GM12878 (cell line): Measurements from ENCODE around the gene ARVCF. TPM values are rescaled to one million over a fixed set of nuclear protein-coding genes. Genes with fewer than 3 reads are reported as not detected.

Source experiments
- ATAC-seq: fragments of 200-7000 bp; cut with Tn5 transposase; 3 replicates; pipeline ENCODE4 v1.9.1; 2020; ENCODE audit warnings: mild to moderate bottlenecking, moderate library complexity
- BruUV-seq: library from RNA; stranded (reverse); fragments of 400-500 nt; replicated peaks from 2 replicates; lab custom pipeline; 2021; lab: Mats Ljungman, UMichigan
- CTCF ChIA-PET: fragments of 300-600 bp; sonication (Branson Sonifier 250); formaldehyde crosslinking; extraction: SDS; loops from one replicate; lab custom pipeline; 2021; ENCODE audit warnings: inconsistent platforms; lab: Yijun Ruan, JAX
- POLR2A ChIA-PET: fragments of 350-600 bp; formaldehyde crosslinking; extraction: SDS; loops from one replicate; lab custom pipeline; 2021; ENCODE audit warnings: inconsistent platforms; lab: Charles Lee
- RAD21 ChIA-PET: fragments of 300-600 bp; sonication (Branson Sonifier 250); formaldehyde crosslinking; loops from one replicate; lab custom pipeline; 2023; ENCODE audit warnings: antibody characterized with exemption; ENCODE audit not compliant: unreplicated experiment; lab: Charles Lee
- SMC1A ChIA-PET: fragments of 300-600 bp; sonication (Branson Sonifier 250); formaldehyde crosslinking; loops from one replicate; lab custom pipeline; 2023; ENCODE audit not compliant: unreplicated experiment, uncharacterized antibody; lab: Charles Lee
- DNase-seq: peaks from one replicate; pipeline ENCODE4 v3.0.0-alpha.2; 2011; ENCODE audit warnings: low read depth, low spot score
- FAIRE-seq: peaks from 3 replicates; lab custom pipeline; 2011; peaks lifted over from hg19 to GRCh38; lab: Jason Lieb, UNC
- H2AFZ ChIP-seq: 2 replicates; pipeline ENCODE4 v1.6.0; 2011; ENCODE audit warnings: low read depth, low read length, control low read depth; ENCODE audit not compliant: control insufficient read depth
- H3K27ac ChIP-seq: 2 replicates; pipeline ENCODE4 v1.5.1; 2011; ENCODE audit warnings: control low read depth; ENCODE audit not compliant: control insufficient read depth, insufficient read depth
- H3K27me3 ChIP-seq, 2 experiments: replicated peaks in 1 of 2; 2 replicates each; pipeline versions ENCODE4 v1.6.0 to v1.6.1; 2011; ENCODE audit warnings: low read length in 1 of 2; ENCODE audit not compliant: control insufficient read depth in 2 of 2, insufficient read depth in 2 of 2
- H3K36me3 ChIP-seq, 2 experiments: 2 replicates each; pipeline ENCODE4 v1.5.1; 2011; ENCODE audit warnings: low read length in 1 of 2; ENCODE audit not compliant: control insufficient read depth in 2 of 2, insufficient read depth in 2 of 2
- H3K4me1 ChIP-seq: 2 replicates; pipeline ENCODE4 v1.6.1; 2011; ENCODE audit warnings: mild to moderate bottlenecking, low read length, moderate library complexity, mixed read lengths; ENCODE audit not compliant: control insufficient read depth, insufficient read depth
- H3K4me2 ChIP-seq: 2 replicates; pipeline ENCODE4 v1.6.0; 2011; ENCODE audit warnings: control low read depth; ENCODE audit not compliant: control insufficient read depth, insufficient read depth
- H3K4me3 ChIP-seq: fragments of 200-600 bp; sonication (generic); 2 replicates; pipeline ENCODE4 v1.5.1; 2016
- H3K79me2 ChIP-seq: 2 replicates; pipeline ENCODE4 v1.6.0; 2011; ENCODE audit warnings: low read length; ENCODE audit not compliant: control insufficient read depth, insufficient read depth
- H3K9ac ChIP-seq: 2 replicates; pipeline ENCODE4 v1.8.0; 2011; ENCODE audit warnings: low read length, control low read depth, mixed read lengths; ENCODE audit not compliant: control insufficient read depth, insufficient read depth
- H3K9me3 ChIP-seq: replicated peaks from 3 replicates; pipeline ENCODE4 v1.5.1; 2011; ENCODE audit warnings: mild to moderate bottlenecking, low read length; ENCODE audit not compliant: control insufficient read depth, insufficient read depth
- H4K20me1 ChIP-seq: 2 replicates; pipeline ENCODE4 v1.6.0; 2011; ENCODE audit not compliant: control insufficient read depth, insufficient read depth
- EP300 ChIP-seq, 2 experiments: fragments of 150-350 bp in 1 of 2; IDR thresholded peaks; 2 replicates each; pipeline ENCODE4 v1.6.1; 2011 to 2012; ENCODE audit warnings: low read depth in 2 of 2, low read length in 2 of 2, borderline replicate concordance in 1 of 2, improper control_type of control experiment in 1 of 2, inconsistent platforms in 1 of 2; ENCODE audit not compliant: control insufficient read depth in 1 of 2
- HDAC6 ChIP-seq: fragments of 200-600 bp; sonication (generic); IDR thresholded peaks from one replicate; pipeline ENCODE4 v1.8.0; 2017; ENCODE audit warnings: antibody characterized with exemption; ENCODE audit not compliant: unreplicated experiment
- MEF2A ChIP-seq: IDR thresholded peaks from 2 replicates; pipeline ENCODE4 v1.6.1; 2011; ENCODE audit warnings: low read depth, mild to moderate bottlenecking, low read length, moderate library complexity; ENCODE audit not compliant: insufficient read depth
- SIN3A ChIP-seq: IDR thresholded peaks from 2 replicates; pipeline ENCODE4 v1.6.1; 2012; ENCODE audit warnings: low read depth, low read length, improper control_type of control experiment
- SRF ChIP-seq, 2 experiments: IDR thresholded peaks; 2 replicates each; pipeline ENCODE4 v1.6.1; 2011; ENCODE audit warnings: low read depth in 2 of 2, low read length in 2 of 2, mild to moderate bottlenecking in 1 of 2, moderate library complexity in 1 of 2
- WGBS: methylation state at CpG from one replicate; pipeline ENCODE4 v1.1.6; 2016; ENCODE audit warnings: low lambda C conversion rate; ENCODE audit not compliant: insufficient replicate concordance, insufficient coverage; ENCODE audit errors: missing lambda C conversion rate; 5-methylcytosine and 5-hydroxymethylcytosine counted together
- in situ Hi-C: fragments of 300-500 bp; cut with MboI; formaldehyde crosslinking; loops from 9 replicates; pipeline ENCODE4 v1.14.3; 2018; ENCODE audit warnings: mixed read lengths
- intact Hi-C: fragments of 100-400 bp; cut with micrococcal nuclease; formaldehyde crosslinking; loops from one replicate; pipeline ENCODE4 v1.14.2; 2022; ENCODE audit not compliant: unreplicated experiment
- polyA plus RNA-seq, 11 experiments: library from polyadenylated mRNA; depleted of rRNA in 4 of 11; unstranded in 6 of 11; stranded (reverse) in 5 of 11; fragments of >200 nt; fragmentation: Nextera tagmentation in 4 of 11; fragmentation: Illumina TruSeq in 1 of 11; extraction: Ambion mirVana in 4 of 11; extraction: Trizol in 1 of 11; gene quantifications; 1 replicate in 1 of 11; 2 replicates in 10 of 11; pipeline versions ENCODE4 v1.2.1 to v1.2.3, GENCODE V29; 2011 to 2016; ENCODE audit warnings: inconsistent platforms in 2 of 11, missing spikeins in 2 of 11, low read depth in 1 of 11
- total RNA-seq, 4 experiments: library from RNA; depleted of rRNA in 3 of 4; stranded (reverse); fragments of >200 nt in 3 of 4; fragmentation: Illumina TruSeq in 1 of 4; extraction: Trizol in 1 of 4; gene quantifications; 2 replicates each; pipeline versions ENCODE4 v1.2.1 to v1.2.3, GENCODE V29; 2013 to 2021
- TF ChIP-seq, protein P1 (sequence below): IDR thresholded peaks from 2 replicates; pipeline ENCODE4 v1.6.1; 2011; ENCODE audit warnings: borderline replicate concordance, low read depth, mild to moderate bottlenecking, moderate library complexity, mixed read lengths, low read length; ENCODE audit not compliant: insufficient read depth; ENCODE audit errors: extremely low read length
- TF ChIP-seq, protein P2 (sequence below): IDR thresholded peaks from 2 replicates; pipeline ENCODE4 v1.6.1; 2012; ENCODE audit warnings: improper control_type of control experiment, low read depth, low read length; ENCODE audit not compliant: insufficient replicate concordance
- TF ChIP-seq, protein P3 (sequence below): fragments of 450-650 bp; IDR thresholded peaks from 2 replicates; pipeline ENCODE4 v1.6.1; 2018; ENCODE audit warnings: mild to moderate bottlenecking, low read depth, moderate library complexity; ENCODE audit not compliant: partially characterized antibody
- TF ChIP-seq, protein P4 (sequence below): IDR thresholded peaks from 2 replicates; pipeline ENCODE4 v1.6.1; 2012; ENCODE audit warnings: low read depth, low read length, improper control_type of control experiment
- TF ChIP-seq, protein P5 (sequence below): fragments of 150-350 bp; IDR thresholded peaks from 2 replicates; pipeline ENCODE4 v1.6.1; 2014; ENCODE audit warnings: mild to moderate bottlenecking, low read depth, low read length

ARVCF gene
- total and polyA plus RNA-seq, 10 of the 15 experiments (the other 5 are each of a cell fraction or from before 2014, with no cell fraction given): 0.13 to 1.9 (median 1.0) TPM; not detected in 2

DNA sequence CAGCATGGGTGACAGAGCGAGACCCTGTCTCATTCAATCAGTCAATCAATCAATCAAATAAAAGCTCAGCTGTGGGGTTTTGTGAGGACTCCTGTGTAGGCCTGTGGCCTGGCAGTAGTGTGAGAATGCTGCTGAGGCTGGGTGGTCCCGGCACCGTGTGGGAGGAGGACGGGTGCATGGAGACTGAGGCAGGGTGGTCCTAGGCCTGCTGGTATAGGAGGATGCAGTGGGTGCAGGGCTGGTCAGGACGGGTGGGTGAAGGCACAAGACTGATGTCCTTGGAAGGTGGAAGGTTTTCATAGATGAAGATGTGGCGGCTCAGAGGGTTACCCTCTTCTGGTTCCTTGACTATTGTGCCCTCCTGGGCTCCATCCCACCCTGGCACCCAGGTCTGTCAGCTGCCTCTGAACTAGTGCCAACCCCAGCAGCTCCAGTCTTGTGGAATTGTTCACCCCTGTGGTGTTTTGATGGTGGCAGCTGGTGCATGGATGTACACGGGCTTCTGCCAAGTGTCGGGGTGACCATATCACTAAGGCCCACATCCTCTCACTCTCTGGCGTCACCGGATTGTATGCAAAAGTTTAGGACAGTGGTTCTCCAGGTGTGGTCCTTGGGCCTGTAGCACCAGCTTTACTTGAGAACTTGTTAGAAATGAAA lies 28.0 kb upstream of the ARVCF start:
- no peak overlapping the region for H3K9ac ChIP-seq
- in situ Hi-C loops (no loop called here), intact Hi-C loops (no loop called here)
- ATAC-seq (no peak), FAIRE-seq (no peak), DNase-seq (no peak)
- no peaks in the 10 kb centered on the region for H3K4me1 ChIP-seq
- H3K27ac ChIP-seq: no peak overlapping the region
- peaks cover 7% of the 10 kb centered on the region; the same call in 2 of the 3 replicates for H3K9me3 ChIP-seq
- BruUV-seq: no TSS peak
- H3K4me2 ChIP-seq: no peak overlapping the region
- 88% methylated on average over 10 of the region's 10 CpGs for WGBS
- ChIA-PET SMC1A (no interaction called here), POLR2A (interaction anchor here (0.7 kb wide), 1 partner anchor 196 kb away, joined by 3 read pairs; no protein-coding TSS in a partner anchor), RAD21 (interaction anchor here (0.6 kb wide), 1 partner anchor 277 kb away, joined by 3 read pairs; no protein-coding TSS in a partner anchor), CTCF (no interaction called here)
- no peaks in the 10 kb centered on the region for H3K27me3 ChIP-seq
- peaks cover 0 to 6% of the 10 kb centered on the region in 2 experiments; a peak in 3 of 4 replicates for H3K36me3 ChIP-seq
- no peak overlapping the region for H3K4me3 ChIP-seq
- no peaks in the 10 kb centered on the region for H3K79me2 ChIP-seq
- H4K20me1 ChIP-seq: no peaks in the 10 kb centered on the region
- no peak overlapping the region for H2AFZ ChIP-seq
- TF ChIP-seq MEF2A (no peak), HDAC6 (no peak), SRF (IDR thresholded peaks at IDR 0.05; ENCODE audit: low read depth in 2 of 2, low read length in 2 of 2) (no peak), EP300 (IDR thresholded peaks at IDR 0.05; ENCODE audit: borderline replicate concordance in 1 of 2, control insufficient read depth in 1 of 2, low read depth in 2 of 2, low read length in 2 of 2) (no peak), SIN3A (no peak)
- TF ChIP-seq, protein P1, sequence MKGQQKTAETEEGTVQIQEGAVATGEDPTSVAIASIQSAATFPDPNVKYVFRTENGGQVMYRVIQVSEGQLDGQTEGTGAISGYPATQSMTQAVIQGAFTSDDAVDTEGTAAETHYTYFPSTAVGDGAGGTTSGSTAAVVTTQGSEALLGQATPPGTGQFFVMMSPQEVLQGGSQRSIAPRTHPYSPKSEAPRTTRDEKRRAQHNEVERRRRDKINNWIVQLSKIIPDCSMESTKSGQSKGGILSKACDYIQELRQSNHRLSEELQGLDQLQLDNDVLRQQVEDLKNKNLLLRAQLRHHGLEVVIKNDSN: no peak
- TF ChIP-seq, protein P2, sequence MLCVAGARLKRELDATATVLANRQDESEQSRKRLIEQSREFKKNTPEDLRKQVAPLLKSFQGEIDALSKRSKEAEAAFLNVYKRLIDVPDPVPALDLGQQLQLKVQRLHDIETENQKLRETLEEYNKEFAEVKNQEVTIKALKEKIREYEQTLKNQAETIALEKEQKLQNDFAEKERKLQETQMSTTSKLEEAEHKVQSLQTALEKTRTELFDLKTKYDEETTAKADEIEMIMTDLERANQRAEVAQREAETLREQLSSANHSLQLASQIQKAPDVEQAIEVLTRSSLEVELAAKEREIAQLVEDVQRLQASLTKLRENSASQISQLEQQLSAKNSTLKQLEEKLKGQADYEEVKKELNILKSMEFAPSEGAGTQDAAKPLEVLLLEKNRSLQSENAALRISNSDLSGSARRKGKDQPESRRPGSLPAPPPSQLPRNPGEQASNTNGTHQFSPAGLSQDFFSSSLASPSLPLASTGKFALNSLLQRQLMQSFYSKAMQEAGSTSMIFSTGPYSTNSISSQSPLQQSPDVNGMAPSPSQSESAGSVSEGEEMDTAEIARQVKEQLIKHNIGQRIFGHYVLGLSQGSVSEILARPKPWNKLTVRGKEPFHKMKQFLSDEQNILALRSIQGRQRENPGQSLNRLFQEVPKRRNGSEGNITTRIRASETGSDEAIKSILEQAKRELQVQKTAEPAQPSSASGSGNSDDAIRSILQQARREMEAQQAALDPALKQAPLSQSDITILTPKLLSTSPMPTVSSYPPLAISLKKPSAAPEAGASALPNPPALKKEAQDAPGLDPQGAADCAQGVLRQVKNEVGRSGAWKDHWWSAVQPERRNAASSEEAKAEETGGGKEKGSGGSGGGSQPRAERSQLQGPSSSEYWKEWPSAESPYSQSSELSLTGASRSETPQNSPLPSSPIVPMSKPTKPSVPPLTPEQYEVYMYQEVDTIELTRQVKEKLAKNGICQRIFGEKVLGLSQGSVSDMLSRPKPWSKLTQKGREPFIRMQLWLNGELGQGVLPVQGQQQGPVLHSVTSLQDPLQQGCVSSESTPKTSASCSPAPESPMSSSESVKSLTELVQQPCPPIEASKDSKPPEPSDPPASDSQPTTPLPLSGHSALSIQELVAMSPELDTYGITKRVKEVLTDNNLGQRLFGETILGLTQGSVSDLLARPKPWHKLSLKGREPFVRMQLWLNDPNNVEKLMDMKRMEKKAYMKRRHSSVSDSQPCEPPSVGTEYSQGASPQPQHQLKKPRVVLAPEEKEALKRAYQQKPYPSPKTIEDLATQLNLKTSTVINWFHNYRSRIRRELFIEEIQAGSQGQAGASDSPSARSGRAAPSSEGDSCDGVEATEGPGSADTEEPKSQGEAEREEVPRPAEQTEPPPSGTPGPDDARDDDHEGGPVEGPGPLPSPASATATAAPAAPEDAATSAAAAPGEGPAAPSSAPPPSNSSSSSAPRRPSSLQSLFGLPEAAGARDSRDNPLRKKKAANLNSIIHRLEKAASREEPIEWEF: no peak
- TF ChIP-seq, protein P3, sequence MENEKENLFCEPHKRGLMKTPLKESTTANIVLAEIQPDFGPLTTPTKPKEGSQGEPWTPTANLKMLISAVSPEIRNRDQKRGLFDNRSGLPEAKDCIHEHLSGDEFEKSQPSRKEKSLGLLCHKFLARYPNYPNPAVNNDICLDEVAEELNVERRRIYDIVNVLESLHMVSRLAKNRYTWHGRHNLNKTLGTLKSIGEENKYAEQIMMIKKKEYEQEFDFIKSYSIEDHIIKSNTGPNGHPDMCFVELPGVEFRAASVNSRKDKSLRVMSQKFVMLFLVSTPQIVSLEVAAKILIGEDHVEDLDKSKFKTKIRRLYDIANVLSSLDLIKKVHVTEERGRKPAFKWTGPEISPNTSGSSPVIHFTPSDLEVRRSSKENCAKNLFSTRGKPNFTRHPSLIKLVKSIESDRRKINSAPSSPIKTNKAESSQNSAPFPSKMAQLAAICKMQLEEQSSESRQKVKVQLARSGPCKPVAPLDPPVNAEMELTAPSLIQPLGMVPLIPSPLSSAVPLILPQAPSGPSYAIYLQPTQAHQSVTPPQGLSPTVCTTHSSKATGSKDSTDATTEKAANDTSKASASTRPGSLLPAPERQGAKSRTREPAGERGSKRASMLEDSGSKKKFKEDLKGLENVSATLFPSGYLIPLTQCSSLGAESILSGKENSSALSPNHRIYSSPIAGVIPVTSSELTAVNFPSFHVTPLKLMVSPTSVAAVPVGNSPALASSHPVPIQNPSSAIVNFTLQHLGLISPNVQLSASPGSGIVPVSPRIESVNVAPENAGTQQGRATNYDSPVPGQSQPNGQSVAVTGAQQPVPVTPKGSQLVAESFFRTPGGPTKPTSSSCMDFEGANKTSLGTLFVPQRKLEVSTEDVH: no peak
- TF ChIP-seq, protein P4, sequence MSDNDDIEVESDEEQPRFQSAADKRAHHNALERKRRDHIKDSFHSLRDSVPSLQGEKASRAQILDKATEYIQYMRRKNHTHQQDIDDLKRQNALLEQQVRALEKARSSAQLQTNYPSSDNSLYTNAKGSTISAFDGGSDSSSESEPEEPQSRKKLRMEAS: no peak
- TF ChIP-seq, protein P5, sequence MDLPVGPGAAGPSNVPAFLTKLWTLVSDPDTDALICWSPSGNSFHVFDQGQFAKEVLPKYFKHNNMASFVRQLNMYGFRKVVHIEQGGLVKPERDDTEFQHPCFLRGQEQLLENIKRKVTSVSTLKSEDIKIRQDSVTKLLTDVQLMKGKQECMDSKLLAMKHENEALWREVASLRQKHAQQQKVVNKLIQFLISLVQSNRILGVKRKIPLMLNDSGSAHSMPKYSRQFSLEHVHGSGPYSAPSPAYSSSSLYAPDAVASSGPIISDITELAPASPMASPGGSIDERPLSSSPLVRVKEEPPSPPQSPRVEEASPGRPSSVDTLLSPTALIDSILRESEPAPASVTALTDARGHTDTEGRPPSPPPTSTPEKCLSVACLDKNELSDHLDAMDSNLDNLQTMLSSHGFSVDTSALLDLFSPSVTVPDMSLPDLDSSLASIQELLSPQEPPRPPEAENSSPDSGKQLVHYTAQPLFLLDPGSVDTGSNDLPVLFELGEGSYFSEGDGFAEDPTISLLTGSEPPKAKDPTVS: no peak
